EH (cell line): ENCODE data around the gene BTBD8.
"Not testable (repeated sequence)": the region's sequence is repeated elsewhere in the genome, so short reads cannot be mapped to it uniquely, and the experiment has no call there.

ENCODE experiments used
- DNase-seq: peaks from one replicate; pipeline ENCODE4 v3.0.0-alpha.2; 2015; ENCODE audit warnings: low read depth

BTBD8 gene

GRCh38 chr1:92080128-92080985, at the start of gene BTBD8:
BTBD8 (plus strand) TSS chr1:92080345; CDS start chr1:92080572, 227 bp downstream.
- peak; percentile 77 for DNase-seq

- peak; percentile 10 for DNase-seq
These were observed 49.5 kb upstream of the BTBD8 start for GRCh38 chr1:92030656-92031107.

DNA sequence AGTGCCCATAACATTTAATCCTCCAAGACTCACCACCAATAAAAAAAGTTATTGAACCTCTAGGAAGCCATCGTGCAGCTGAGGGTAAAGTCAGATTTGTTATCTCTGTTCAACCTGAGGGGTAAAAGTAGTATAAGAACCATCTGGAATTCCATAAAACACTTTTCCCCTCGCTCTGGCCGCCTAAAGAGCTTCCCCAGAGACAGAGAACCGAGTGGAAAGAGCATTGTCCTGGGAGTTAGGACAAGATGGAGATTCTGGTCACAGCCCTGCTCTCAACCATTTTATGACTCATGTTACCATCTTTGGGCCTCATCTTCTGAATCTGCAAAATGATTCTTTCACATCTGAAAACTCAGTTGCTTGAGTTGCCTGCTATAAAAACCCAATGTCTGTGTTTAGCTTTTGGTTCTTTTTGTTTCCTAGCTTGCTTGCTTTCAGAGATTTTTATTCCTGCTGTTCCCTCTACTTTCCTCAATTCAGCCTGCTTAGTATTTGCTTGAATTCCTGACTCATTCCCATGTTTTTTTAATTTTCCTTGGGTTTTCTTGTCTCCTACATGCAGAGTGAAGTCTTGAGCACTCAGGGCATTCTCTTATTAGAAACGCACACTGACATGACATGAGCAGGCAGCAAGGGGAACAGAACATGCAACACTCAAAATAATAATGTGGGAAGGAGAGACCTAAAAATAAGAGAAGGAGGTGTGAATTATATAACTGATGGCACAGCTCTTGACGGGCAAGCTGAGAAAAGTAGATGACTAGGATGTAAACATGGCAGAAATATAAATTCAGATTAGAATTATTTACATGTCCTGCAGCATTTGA, 48.6 kb upstream of the BTBD8 start:
- peak; percentile 9 for DNase-seq

DNA sequence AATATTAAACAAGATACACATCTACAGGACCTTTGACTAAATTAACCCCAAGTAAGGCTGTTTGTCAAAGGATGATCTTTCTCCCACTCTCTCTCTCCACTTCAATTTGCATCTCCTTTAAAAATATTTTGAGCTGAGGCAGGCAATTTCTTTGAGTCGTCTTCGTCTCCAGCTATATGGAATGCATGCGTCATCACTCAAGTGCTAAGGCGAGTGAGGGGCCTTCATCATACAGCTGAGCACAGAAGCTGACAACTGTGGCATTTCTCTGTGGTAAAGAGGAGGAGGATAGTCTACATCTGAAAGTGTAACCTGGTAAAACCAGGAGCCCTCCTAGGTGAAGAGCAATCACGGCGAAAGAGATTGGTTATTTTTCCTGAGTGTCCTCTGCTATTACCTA, 42.7 kb upstream of the BTBD8 start:
- DNase-seq: no peak

DNA sequence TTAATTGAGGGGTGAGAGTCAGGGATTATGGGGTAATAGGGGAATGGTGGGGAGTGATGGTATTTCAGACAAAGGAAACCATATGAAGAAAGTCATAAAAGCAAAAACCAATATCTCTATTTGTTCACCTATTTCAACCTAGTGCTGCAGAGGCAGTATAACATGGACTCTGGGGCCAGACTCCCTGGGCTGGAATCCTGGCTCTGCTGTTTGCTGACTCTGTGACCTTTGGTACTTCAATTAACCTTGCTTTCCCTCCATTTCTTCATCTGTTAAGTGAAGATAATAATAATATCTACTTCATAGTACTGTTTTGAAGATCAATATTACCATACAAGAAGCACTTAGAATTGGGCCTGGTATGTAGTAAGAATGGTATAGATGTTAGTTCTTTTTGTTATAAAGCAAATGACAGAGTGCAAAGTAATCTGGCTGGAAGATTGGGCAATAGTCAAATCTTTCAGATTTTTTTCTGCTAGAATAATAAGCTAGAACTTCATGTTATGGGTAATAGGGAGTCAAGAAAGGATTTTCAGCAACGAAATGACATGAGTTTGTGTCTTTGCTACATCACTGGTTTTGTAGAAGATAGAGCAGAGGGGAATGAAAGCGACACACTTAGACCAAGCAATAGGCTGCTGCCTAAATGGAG, 41.3 kb upstream of the BTBD8 start:
- no peak for DNase-seq

- DNase-seq: no peak
These were observed 39.2 kb upstream of the BTBD8 start for GRCh38 chr1:92040971-92041370.

DNA sequence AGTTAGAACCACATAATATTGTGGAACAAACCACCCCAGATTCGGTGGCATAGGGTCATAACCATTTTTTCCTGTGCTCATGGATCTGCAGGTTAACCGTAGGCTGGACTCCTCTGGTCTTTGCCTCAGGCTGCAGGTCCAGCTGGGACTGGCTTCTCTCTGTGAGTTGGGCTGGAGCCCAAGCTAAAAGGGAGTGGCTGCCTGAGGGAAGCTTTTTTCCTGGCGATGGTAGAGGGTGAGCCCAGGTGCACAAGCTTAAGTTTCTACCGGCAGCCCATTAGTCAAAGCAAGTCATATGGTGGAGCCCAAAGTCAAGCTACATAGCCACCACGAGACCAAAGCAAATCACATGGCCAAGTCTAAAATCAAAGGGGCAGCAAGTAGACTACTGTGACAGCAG, 36.5 kb upstream of the BTBD8 start:
- DNase-seq: no peak

DNA sequence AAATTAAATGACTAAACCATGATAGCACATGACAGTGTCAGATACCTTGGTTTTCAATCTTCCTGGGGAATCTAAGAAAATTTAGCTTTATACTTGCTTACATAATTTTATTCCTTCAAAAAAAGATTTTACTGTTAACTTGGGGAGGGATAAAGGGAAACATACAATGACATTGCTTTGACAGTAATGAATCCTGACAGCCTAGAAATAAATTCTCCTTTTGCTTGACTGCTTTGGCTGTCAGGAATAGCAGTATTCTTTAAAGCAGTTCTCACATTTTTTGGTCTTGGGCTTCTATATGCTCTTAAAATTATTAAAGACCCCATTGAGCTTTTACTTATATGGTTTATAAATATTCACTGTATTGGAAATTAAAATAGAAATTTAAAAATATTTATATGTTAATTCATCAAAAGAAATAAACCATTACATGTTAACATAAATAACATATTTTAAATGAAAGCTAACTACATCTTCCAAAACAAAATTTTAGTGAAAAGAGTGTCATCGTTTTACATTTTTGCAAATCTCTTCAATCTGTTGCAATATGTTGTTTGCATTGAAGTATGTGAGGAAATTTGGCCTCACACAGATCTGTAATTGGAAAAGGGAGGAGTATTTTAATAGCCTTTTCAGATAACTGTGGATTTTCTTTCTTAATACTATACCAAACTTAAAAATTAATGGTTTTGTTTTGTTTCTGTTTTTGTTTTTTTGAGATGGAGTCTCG, 34.2 kb upstream of the BTBD8 start:
- no peak for DNase-seq

GRCh38 chr1:92051948-92052347, 28.2 kb upstream of the BTBD8 start:
- DNase-seq: no peak

DNA sequence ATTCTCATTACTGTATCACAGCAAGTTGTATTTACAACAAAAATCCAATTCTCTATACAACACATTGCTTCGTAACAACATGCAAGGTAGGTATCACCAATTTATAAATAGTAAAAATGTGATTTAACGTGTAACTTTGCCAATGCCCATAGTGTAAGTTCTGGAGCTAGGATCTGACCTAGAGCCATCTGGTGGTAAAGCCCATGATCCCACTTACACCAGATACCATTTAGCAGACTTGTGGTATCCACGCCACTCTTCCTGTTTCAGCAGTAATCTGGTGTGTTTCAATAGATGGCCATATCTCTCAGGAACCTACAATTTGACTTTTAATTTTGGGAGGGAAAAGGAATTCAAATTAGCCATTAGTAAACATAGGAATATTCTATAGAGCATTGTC, 15.1 kb upstream of the BTBD8 start:
- DNase-seq: no peak

DNA sequence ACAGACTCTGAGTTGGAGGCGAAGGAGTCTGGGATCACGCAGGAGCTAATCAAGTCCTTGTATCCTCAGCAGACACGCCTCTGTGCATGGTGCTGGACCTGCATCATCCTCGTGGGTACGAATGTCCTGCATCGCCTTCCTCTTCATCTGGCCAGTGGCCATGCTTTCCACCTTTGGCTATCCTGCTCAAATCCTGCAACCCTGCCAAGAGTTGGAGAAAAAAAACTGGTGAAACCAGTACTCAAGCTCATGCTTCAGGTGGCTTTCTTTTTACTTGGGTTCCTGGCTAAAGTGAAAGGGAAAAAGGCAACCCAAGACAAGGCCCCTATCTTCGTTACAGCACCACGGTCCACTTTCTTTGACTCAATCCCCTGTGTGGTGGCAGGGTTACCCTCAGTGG, 13.8 kb upstream of the BTBD8 start:
- no peak for DNase-seq

DNA sequence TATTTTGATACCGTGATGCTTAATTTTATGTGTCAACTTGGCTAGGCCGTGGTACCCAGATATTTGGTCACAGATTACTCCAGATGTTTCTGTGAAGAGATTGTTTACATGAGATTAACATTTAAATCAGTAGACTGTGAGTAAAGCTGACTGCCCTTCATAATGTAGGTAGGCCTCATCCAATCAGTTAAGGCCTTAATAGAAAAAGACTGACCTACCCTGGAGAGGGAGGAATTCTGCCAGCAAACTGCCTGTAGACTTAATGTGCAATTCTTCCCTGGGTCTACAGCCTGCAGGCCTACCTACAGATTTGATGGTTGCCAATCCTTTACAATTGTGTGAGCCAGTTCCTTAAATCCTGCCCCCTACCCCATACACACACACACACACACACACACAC, 9.3 kb upstream of the BTBD8 start:
- no peak for DNase-seq

DNA sequence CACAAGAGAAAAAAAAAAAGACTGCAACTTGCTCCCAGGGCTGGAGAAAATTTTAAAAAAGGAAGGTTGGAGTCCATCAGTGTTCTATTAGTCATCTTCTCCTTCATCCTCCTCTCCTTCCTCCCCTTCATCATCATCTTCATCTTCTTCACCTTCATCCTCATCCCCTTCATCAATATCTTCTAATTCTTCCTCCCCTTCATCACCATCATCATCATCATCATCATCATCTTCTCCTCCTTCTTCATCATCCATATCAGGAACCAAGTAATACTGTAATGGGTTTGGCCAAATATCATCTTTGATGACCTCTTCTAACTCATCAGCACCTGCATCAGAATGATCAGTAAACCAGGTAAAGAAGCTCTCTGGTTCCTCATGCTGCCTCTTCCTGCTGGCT, 5.7 kb upstream of the BTBD8 start:
- DNase-seq: not testable (repeated sequence)

GRCh38 chr1:92075311-92075710, 4.8 kb upstream of the BTBD8 start, which contains the start of gene SETSIP:
SETSIP (minus strand) TSS chr1:92075411; CDS start chr1:92075411, 0 bp downstream.
- DNase-seq: no peak

GRCh38 chr1:92076363-92076762, 3.8 kb upstream of the BTBD8 start:
- DNase-seq: no peak

- DNase-seq: not testable (repeated sequence)
These were observed 2.1 kb upstream of the BTBD8 start for GRCh38 chr1:92078077-92078476.

GRCh38 chr1:92079441-92079840, 704 bp upstream of the BTBD8 start:
- no peak for DNase-seq

DNA sequence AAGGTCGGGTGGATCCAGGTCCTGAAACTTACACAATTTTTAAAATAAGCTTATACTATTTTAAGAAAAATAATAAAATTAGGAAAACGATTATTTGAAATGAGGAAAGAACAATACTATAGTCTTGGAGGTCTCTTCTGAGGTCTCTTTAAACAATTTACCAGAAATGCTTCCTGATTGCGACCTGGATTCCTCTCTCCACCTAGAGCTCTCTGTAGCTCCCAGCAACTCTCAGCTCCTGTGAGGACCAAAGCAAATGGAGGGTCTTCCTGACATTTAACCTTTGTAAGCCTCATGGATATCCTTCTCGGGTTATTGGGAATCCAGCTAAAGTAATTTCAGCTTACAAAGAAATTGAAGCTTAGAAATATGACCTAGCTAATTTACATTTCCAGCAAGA, 886 bp downstream of the BTBD8 start:
- DNase-seq: no peak

- no peak for DNase-seq
These were observed 4.5 kb downstream of the BTBD8 start for GRCh38 chr1:92084651-92085050.

DNA sequence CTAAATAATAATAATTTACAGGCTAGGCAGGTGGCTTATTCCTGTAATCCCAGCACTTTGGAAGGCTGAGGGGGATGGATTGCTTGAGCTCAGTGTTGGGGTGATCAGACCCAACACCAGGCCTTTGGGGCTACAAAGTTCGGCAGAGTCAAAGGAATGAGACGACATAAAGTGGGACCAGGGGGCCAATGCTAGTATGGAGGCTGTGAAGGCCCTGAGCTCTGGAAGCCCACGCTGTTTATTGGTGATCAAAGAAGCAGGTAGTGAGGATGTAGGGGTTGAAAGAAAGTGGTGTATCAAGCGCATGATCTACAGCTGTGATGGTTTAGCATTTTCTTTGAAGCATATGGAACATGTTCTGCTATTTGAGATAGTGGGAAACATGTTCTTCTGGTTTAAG, 5.6 kb downstream of the BTBD8 start:
- no peak for DNase-seq

- DNase-seq: no peak
These were observed 7.4 kb downstream of the BTBD8 start for GRCh38 chr1:92087542-92087941.

GRCh38 chr1:92091625-92092024, 11.5 kb downstream of the BTBD8 start:
- DNase-seq: no peak
